SH-SY5Y (cell line): Measurements from ENCODE around the gene UBAP1L.

Source experiments
- GATA2 ChIP-seq: IDR thresholded peaks from 2 replicates; pipeline ENCODE4 v1.6.1; 2011; ENCODE audit warnings: mild to moderate bottlenecking, low read depth, low read length
- GATA3 ChIP-seq: IDR thresholded peaks from 2 replicates; pipeline ENCODE4 v1.6.1; 2011; ENCODE audit warnings: low read depth, mild to moderate bottlenecking, low read length, moderate library complexity

GRCh38 chr15:65088643-65089021 is 26.4 kb downstream of the UBAP1L start:
- TF ChIP-seq GATA2 (no peak), GATA3 (no peak)
